ENCODE results near the gene BUD23.

DNA sequence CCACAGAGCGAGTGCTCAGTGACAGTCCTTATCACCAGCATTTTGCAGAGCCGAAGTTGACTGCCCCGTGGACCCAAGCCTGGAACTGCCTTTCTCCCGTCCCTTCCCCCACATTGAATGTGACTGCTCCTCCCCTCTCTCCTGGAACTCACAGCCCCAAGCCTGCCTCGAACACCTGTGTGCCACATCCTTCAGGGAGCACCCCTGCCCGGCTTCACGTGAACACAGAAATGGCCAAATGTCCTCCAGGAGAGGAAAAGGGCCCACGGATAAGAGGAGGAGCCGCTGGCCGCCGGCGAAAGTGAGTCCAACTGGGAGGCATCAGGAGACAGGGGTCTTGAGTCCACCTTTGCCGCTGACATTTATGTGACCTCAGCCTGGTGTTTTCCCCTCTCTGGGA is 19.8 kb downstream of the BUD23 start:
- TF ChIP-seq, protein P1, sequence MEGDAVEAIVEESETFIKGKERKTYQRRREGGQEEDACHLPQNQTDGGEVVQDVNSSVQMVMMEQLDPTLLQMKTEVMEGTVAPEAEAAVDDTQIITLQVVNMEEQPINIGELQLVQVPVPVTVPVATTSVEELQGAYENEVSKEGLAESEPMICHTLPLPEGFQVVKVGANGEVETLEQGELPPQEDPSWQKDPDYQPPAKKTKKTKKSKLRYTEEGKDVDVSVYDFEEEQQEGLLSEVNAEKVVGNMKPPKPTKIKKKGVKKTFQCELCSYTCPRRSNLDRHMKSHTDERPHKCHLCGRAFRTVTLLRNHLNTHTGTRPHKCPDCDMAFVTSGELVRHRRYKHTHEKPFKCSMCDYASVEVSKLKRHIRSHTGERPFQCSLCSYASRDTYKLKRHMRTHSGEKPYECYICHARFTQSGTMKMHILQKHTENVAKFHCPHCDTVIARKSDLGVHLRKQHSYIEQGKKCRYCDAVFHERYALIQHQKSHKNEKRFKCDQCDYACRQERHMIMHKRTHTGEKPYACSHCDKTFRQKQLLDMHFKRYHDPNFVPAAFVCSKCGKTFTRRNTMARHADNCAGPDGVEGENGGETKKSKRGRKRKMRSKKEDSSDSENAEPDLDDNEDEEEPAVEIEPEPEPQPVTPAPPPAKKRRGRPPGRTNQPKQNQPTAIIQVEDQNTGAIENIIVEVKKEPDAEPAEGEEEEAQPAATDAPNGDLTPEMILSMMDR (IDR thresholded peaks at IDR 0.05): no peak
- TF ChIP-seq POLR2A (IDR thresholded peaks at IDR 0.05): no peak
